Caco-2 (cell line): ENCODE measurements around the gene CDC14B. TPM values are rescaled to one million over a fixed set of nuclear protein-coding genes. Genes with fewer than 3 reads are reported as not detected.

Source experiments
- BruUV-seq: library from RNA; stranded (reverse); fragments of 400-500 nt; replicated peaks from 2 replicates; lab custom pipeline; 2021; lab: Mats Ljungman, UMichigan
- CTCF ChIA-PET: fragments of 300-600 bp; sonication (Branson Sonifier 250); formaldehyde crosslinking; loops from one replicate; lab custom pipeline; 2022; ENCODE audit warnings: antibody characterized with exemption; lab: Charles Lee
- POLR2A ChIA-PET: fragments of 300-600 bp; sonication (Branson Sonifier 250); formaldehyde crosslinking; loops from one replicate; lab custom pipeline; 2022; ENCODE audit warnings: antibody characterized with exemption; lab: Charles Lee
- DNase-seq, 2 experiments: peaks; one replicate each; pipeline versions ENCODE4 v3.0.0 to v3.0.0-alpha.2; 2020 to 2022
- H3K27me3 ChIP-seq: replicated peaks from 2 replicates; pipeline ENCODE4 v1.6.0; 2011; ENCODE audit warnings: low read length; ENCODE audit not compliant: control insufficient read depth, insufficient read depth
- H3K36me3 ChIP-seq: 2 replicates; pipeline ENCODE4 v1.5.1; 2011; ENCODE audit warnings: low read length; ENCODE audit not compliant: control insufficient read depth, insufficient read depth
- H3K4me1 ChIP-seq: fragments of 250-450 bp; sonication (Bioruptor Pico); 2 replicates; pipeline ENCODE4 v1.5.1; 2020; ENCODE audit warnings: mild to moderate bottlenecking
- H3K4me3 ChIP-seq: 2 replicates; pipeline ENCODE4 v1.5.1; 2011; ENCODE audit warnings: low read depth, mild to moderate bottlenecking, control low read depth, low read length
- H3K9me3 ChIP-seq: fragments of 250-450 bp; sonication (Bioruptor Pico); 2 replicates; pipeline ENCODE4 v1.5.1; 2020; ENCODE audit warnings: mild to moderate bottlenecking, moderate library complexity
- H3K27ac Mint-ChIP-seq: one replicate; pipeline ENCODE4 v1.8.0; 2022; ENCODE audit warnings: mixed read lengths; ENCODE audit not compliant: unreplicated experiment
- H3K27me3 Mint-ChIP-seq: one replicate; pipeline ENCODE4 v1.8.0; 2022; ENCODE audit warnings: mixed read lengths; ENCODE audit not compliant: insufficient read depth, unreplicated experiment
- H3K36me3 Mint-ChIP-seq: one replicate; pipeline ENCODE4 v1.8.0; 2022; ENCODE audit warnings: mild to moderate bottlenecking, mixed read lengths; ENCODE audit not compliant: insufficient read depth, unreplicated experiment
- H3K4me1 Mint-ChIP-seq: one replicate; pipeline ENCODE4 v1.8.0; 2022; ENCODE audit warnings: low read depth, mixed read lengths; ENCODE audit not compliant: unreplicated experiment
- H3K4me3 Mint-ChIP-seq: one replicate; pipeline ENCODE4 v1.8.0; 2022; ENCODE audit warnings: mild to moderate bottlenecking, moderate library complexity, mixed read lengths; ENCODE audit not compliant: unreplicated experiment
- H3K9me3 Mint-ChIP-seq: one replicate; pipeline ENCODE4 v1.8.0; 2022; ENCODE audit warnings: mixed read lengths; ENCODE audit not compliant: unreplicated experiment
- CTCF ChIP-seq, 2 experiments: fragments of 200-600 bp in 1 of 2; IDR thresholded peaks; 1 replicate in 1 of 2; 2 replicates in 1 of 2; pipeline versions ENCODE4 v1.5.1 to v1.8.0; 2011 to 2022; ENCODE audit warnings: antibody characterized with exemption in 1 of 2, control low read depth in 1 of 2, inconsistent platforms in 1 of 2, low read depth in 1 of 2, low read length in 1 of 2, mild to moderate bottlenecking in 1 of 2, moderate library complexity in 1 of 2; ENCODE audit not compliant: insufficient read depth in 1 of 2, severe bottlenecking in 1 of 2, unreplicated experiment in 1 of 2
- intact Hi-C: fragments of 100-400 bp; cut with micrococcal nuclease; formaldehyde crosslinking; loops from one replicate; pipeline ENCODE4 v1.10.0; 2022; ENCODE audit not compliant: unreplicated experiment
- total RNA-seq: library from RNA; stranded (reverse); gene quantifications from 2 replicates; pipeline ENCODE4 v1.2.3, GENCODE V29; 2022

The CDC14B gene
- total RNA-seq, 1 experiment from 2014 or later: 81.4 TPM

DNA sequence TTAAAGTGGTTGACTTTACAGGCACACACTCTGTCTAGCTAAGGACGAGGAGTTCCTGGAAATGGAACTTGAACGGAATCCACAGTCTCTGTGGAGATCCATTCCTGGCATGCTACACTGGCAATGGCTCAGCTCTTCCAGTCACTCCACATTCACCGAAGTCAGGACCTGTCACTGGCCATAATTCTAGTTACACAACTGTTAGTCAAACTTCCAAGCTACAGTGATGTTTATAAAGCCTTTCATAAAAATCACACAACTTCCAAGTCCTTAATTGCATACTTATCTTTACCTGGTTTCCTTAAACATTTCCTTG lies 15.7 kb downstream of the CDC14B start:
- Mint-ChIP-seq H3K9me3 (no peaks in the 10 kb centered on the region), H3K27me3 (no peaks in the 10 kb centered on the region), H3K4me3 (no peak overlapping the region), H3K27ac (no peak overlapping the region), H3K36me3 (no peaks in the 10 kb centered on the region), H3K4me1 (no peaks in the 10 kb centered on the region)
- no TSS peak for BruUV-seq
- no peaks in the 10 kb centered on the region for H3K36me3 ChIP-seq
- CTCF ChIA-PET: no interaction called here
- H3K9me3 ChIP-seq: no peaks in the 10 kb centered on the region
- no peak overlapping the region for H3K4me3 ChIP-seq
- POLR2A ChIA-PET: no interaction called here
- intact Hi-C loops: no loop called here
- H3K27me3 ChIP-seq: no peaks in the 10 kb centered on the region
- no peak for DNase-seq
- TF ChIP-seq CTCF (IDR thresholded peaks at IDR 0.05; ENCODE audit: insufficient read depth in 1 of 2, low read depth in 1 of 2, low read length in 1 of 2, severe bottlenecking in 1 of 2, unreplicated experiment in 1 of 2): no peak
- no peaks in the 10 kb centered on the region for H3K4me1 ChIP-seq

- Mint-ChIP-seq H3K36me3 (no peaks in the 10 kb centered on the region), H3K4me3 (no peak overlapping the region), H3K4me1 (no peaks in the 10 kb centered on the region), H3K9me3 (no peaks in the 10 kb centered on the region), H3K27me3 (no peaks in the 10 kb centered on the region), H3K27ac (no peak overlapping the region)
- no peaks in the 10 kb centered on the region for H3K9me3 ChIP-seq
- H3K36me3 ChIP-seq: no peaks in the 10 kb centered on the region
- POLR2A ChIA-PET: no interaction called here
- intact Hi-C loops: no loop called here
- CTCF ChIA-PET: no interaction called here
- no peak overlapping the region for H3K4me3 ChIP-seq
- H3K4me1 ChIP-seq: no peaks in the 10 kb centered on the region
- no peaks in the 10 kb centered on the region for H3K27me3 ChIP-seq
- no peak for DNase-seq
- BruUV-seq: no TSS peak
- no peak for TF ChIP-seq CTCF (IDR thresholded peaks at IDR 0.05; ENCODE audit: insufficient read depth in 1 of 2, low read depth in 1 of 2, low read length in 1 of 2, severe bottlenecking in 1 of 2, unreplicated experiment in 1 of 2)
These were observed 16.2 kb downstream of the CDC14B start for GRCh38 chr9:96603305-96604003.

DNA sequence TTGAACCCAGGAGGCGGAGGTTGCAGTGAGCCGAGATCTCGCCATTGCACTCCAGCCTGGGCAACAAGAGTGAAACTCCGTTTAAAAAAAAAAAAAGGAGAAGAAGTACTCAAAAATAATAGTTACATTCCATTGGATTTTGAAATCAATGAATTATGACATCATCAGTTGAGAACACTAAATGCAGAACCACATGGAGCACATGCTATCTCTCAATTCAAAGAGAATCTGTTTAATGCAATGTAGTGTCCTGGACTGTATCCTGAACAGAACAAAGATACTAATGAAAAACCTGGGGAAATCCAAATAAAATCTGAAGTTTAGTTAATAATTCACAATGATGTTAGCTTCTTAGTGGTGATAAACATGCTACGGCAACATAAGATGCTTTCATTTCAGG lies 20.3 kb downstream of the CDC14B start:
- Mint-ChIP-seq H3K9me3 (no peaks in the 10 kb centered on the region), H3K36me3 (peaks cover 11% of the 10 kb centered on the region), H3K27ac (no peak overlapping the region), H3K27me3 (no peaks in the 10 kb centered on the region), H3K4me3 (no peak overlapping the region), H3K4me1 (peaks cover 13% of the 10 kb centered on the region)
- BruUV-seq: no TSS peak
- Histone ChIP-seq H3K36me3 (no peaks in the 10 kb centered on the region), H3K4me1 (0 out of 2 replicates have a peak, but pooled peaks cover under 1% of the 10 kb centered on the region), H3K27me3 (no peaks in the 10 kb centered on the region), H3K4me3 (no peak overlapping the region), H3K9me3 (no peaks in the 10 kb centered on the region)
- CTCF ChIA-PET: no interaction called here
- POLR2A ChIA-PET: interaction anchor here (0.6 kb wide), 1 partner anchor 44 kb away, joined by 7 read pairs; no protein-coding TSS in a partner anchor
- no peak for TF ChIP-seq CTCF (IDR thresholded peaks at IDR 0.05; ENCODE audit: insufficient read depth in 1 of 2, low read depth in 1 of 2, low read length in 1 of 2, severe bottlenecking in 1 of 2, unreplicated experiment in 1 of 2)
- intact Hi-C loops: no loop called here
- DNase-seq: no peak
